Right ventricle myocardium inferior (tissue), 1 donor: ENCODE data around the gene STAC2. TPM values are rescaled to one million over a fixed set of nuclear protein-coding genes. Genes with fewer than 3 reads are reported as not detected.

Experiments used
- ATAC-seq: fragments of 200-7000 bp; cut with Tn5 transposase; one replicate; pipeline ENCODE4 v1.9.1; 2020; ENCODE audit warnings: mild to moderate bottlenecking, moderate library complexity
- DNase-seq: peaks from one replicate; pipeline ENCODE4 v3.0.0; 2021; ENCODE audit errors: missing footprints
- intact Hi-C: fragments of 100-400 bp; cut with DNase I; formaldehyde crosslinking; loops from one replicate; pipeline ENCODE4 v1.11.0; 2022
- total RNA-seq: library from RNA; stranded (reverse); fragmentation: NEBNext Ultra II Directional; extraction: Animal tissue kit (Norgen Biotek cat#: 25700); gene quantifications from one replicate; pipeline ENCODE4 v1.2.1, GENCODE V29; 2021
- donor health status: DM: no; HTN: yes; CAD: no; lungs with severe emphysema.

STAC2 gene
- total RNA-seq, 1 donor from 2014 or later = 2.9 TPM

DNA sequence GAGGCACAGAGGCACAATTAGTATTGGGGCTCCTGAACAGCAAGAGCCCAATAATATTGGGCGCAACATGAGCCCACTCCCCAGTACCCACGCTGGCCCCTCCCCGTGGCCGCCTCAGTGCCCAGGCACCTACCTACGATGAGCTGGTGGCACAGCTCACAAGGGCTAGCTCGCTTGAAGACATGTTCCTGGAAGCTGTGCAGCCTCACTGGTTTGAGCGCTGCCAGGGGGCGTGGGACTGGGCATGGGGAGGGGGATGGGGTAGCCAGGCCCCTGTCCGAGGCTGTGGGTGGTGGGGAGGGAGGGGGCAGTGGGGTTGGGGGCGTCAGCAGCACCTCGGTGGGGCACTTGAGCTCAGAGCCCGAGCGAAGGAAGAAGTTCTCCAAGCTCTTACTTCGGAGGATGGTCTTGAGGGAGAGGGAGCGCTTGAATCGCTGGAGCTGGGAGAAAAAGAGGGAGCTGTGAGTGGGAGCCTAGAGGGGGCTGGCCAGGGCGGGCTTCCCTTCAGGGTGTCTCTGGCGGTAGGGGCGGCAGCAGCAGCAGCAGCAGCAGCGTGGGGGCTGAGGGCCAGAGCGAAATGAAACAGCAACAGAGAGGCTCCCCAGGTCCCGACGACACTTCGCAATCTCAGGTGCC, 7.9 kb downstream of the STAC2 start:
- DNase-seq (no peak), ATAC-seq (no peak)
- intact Hi-C loops = no loop called here

DNA sequence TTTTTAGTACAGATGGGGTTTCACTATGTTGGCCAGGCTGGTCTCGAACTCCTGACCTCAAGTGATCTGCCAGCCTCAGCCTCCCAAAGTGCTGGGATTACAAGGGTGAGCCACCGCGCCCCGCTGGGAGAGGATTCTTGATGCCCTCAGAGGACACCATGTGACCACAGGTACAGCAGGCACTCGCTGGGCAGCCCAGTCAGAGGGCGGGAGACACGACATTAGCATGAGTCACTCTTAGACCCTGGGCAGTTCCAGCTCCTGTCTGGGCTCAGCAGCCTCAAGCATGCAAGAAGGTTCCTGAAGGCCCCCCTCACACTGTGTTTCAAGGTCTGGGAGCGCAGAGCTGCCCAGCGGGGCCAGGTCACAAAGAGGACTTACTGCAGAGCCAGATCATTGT, 11.9 kb downstream of the STAC2 start:
- DNase-seq (no peak), ATAC-seq (no peak)
- intact Hi-C loops = no loop called here

DNA sequence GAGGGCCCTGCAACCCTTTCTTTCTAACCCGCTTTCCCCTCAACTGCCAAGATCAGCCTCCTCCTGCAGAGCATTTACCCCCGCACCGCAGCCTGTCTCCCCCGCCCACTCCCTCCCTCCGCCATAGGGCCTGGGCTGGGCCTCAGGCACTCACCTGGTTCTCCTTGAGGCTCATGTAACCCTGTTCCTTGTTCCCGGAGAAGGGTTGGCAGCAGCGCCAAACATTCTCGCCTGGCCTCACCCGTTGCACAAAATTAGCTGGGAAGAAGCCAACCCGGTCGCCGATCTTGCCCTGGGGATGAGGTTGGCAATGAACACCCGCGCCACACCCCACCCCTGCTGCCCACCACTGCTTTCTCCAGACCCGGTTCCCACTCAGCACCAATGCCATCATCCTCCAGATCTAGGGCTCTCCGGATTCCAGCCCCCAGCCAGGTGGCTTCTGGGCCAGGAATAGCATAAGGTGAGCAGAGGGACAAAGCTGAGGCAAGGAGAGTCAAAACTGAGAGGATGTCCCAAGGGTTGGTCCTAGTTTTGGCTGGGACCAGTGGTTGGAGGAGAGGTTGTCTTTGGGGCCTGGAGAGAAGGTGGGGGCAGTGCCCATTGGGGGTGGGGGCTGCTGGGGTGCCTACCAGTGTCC, 12.8 kb downstream of the STAC2 start:
- DNase-seq (no peak), ATAC-seq (no peak)
- intact Hi-C loops = no loop called here

DNA sequence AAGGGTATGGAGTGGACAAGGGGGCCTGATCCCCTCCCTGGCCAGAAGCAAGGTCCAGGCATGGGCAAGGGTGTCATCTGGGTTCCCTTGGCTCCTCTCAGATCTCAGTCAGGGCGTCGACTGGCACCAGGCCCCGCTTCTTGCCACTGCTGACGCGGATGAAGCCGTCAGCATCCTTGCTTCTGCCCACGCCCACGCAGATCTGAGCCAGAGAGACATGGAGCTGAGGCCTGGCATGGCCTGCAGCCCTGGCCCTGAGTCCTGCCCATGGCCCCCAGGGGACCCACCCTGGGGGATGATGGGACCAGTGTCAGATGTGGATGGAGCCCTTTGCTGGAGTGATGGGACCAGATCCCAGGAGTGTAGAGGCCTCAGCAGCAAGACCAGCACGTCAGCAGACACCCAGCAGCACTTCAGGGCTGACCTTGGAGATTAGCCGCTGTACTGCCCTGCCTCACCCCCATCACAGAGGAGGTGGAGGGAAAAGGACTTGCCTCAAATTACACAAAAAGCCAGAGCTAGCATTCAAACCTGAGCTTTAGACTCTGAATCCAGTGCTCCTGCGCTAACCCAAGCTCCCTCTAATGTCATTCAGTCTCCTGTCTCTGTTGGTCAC, 13.4 kb downstream of the STAC2 start:
- peak; percentile 38 for ATAC-seq

DNA sequence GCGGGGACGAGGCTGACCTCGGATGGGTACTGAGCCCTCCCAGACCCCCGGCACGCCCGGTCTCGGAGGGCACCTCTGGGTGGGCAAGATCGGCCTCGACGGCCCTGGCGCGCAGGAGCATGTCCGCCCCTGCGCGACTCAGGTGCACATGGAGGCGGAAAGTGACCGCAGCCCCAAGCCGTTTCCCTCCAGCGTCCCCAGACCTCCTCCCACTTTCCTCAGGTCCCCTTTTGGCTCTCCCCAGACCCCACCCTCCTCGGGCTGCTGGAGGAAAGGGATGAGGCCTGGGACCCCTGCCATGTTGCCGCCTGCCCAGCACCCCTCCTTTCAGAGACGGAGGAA, 15.7 kb downstream of the STAC2 start:
- no peak for DNase-seq
- intact Hi-C loops = no loop called here
- ATAC-seq = no peak

More for the DNA sequence above, 13.4 kb downstream of the STAC2 start:
- no peak for DNase-seq
- intact Hi-C loops = no loop called here

DNA sequence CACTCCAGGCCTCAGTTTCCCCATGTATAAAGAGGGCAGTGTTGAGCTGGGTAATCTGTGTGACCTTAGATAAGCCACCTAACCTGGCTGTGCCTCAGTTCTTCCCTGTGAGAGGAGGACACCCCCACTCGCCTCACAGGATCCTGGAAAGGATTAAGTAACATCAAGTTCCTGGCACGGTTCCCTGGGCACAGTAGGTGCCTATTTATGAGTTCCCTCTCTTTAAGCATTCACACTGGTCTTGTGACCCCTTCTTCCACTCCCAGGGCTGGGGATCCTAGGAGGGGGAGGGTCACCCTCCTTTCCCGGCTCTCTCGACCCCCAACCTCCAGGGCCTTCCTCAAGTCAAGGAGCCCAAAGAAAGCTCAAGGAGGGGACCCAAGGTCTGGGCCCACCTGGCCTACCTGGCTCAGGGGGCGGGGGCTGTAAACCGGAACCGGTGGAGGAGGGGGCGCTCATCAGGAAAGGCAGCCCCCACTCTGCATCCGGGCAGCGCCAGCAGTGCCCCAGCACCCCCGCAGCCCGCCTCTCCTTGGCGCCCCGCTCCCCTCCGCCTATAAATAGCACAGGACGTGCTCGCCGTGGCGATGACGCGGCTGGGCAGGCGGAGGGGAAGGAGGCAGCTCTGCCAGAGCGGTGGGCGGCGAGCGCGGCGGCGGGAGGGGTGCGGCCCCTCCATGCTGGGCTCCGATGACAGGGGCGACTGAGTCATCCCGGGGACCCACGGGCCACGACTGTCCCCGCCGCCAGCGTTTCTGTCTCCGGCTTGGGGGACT, 16.2 kb downstream of the STAC2 start:
- DNase-seq (peak; percentile 88), ATAC-seq (peak; percentile 74)
- intact Hi-C loops = loop anchor here (2.0 kb wide), 1 partner anchor 23 kb away; no protein-coding TSS in a partner anchor

DNA sequence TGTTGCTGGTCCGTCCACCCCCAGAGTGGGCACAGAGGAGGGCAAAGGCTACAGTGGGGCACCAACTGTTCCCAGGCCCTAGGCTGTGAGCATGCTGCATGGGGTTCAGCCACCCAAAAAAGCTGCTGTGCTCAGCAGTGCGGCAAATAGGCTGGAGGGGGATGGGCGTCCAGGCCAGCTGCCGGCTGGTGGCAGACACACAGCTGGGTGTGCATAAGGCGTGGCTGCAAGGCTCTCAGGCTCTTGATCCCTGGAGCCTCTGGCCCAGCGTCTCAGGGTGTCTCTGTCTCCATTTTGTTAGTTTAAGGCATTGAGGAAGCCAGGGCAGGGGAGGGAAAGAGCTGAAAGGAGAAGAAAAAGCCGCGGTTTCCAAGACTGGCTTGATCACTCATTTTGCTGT, 16.9 kb downstream of the STAC2 start:
- DNase-seq (no peak), ATAC-seq (no peak)
- intact Hi-C loops = loop anchor here (2.0 kb wide), 1 partner anchor 24 kb away; no protein-coding TSS in a partner anchor

DNA sequence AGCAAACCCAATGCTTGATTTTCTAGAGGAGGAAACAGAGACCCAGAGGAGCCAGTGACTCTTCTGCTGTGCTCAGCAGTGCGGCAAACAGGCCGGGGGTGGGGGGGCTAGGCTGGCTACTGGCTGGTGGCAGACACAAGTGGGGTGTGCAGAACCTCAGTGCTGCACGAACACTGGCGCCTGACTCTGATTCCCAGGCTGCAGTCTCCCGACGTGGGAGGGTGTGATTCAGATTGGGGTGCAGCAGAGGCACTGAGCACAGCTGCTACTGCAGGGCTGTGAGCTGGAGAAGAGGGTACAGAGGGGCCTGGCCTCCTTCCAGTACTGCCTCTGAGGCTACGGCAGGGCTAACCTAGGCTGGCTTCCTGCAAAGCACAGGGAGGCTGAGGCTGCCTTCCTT, 17.6 kb downstream of the STAC2 start:
- no peak for DNase-seq
- intact Hi-C loops = loop anchor here (2.0 kb wide), 1 partner anchor 25 kb away; no protein-coding TSS in a partner anchor

DNA sequence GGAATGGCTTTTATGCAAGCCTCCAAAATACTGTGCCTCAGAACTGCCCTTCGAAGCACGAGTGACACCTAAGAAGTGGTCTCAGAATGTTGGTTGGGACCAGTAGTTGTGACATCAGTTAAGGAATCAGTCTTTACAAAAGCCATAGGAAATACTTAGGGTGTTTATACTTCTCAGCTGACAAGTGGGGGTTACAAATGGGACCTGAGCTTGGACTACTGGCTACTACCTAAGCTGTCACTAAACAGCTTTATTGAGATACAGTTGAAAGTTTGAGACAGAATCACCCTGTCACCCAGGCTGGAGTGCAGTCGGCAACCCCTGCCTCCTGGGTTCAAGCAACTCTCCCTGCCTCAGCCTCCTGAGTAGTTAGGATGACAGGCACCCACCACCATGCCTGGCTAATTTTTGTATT, 20.6 kb downstream of the STAC2 start:
- ATAC-seq (no peak), DNase-seq (no peak)
- intact Hi-C loops = no loop called here

More for the DNA sequence above, 17.6 kb downstream of the STAC2 start:
- no peak for ATAC-seq

DNA sequence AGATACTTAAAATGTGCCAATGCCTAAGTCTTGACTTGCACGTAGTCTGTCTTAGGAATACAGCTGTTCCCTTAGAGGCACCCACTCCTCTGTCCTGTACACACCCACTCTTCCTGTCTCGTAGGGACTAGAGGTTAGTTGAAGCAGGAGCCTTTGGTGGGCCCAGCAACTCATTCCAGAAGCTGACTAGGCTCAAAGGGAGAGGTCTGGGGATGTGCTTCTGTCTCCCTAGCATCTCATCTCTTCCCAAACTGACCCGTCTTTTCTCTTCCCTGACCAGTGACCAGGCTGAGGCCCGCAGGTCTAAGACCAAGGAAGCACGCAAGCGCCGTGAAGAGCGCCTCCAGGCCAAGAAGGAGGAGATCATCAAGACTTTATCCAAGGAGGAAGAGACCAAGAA, 21.5 kb downstream of the STAC2 start:
- ATAC-seq (no peak), DNase-seq (no peak)
- intact Hi-C loops = no loop called here

DNA sequence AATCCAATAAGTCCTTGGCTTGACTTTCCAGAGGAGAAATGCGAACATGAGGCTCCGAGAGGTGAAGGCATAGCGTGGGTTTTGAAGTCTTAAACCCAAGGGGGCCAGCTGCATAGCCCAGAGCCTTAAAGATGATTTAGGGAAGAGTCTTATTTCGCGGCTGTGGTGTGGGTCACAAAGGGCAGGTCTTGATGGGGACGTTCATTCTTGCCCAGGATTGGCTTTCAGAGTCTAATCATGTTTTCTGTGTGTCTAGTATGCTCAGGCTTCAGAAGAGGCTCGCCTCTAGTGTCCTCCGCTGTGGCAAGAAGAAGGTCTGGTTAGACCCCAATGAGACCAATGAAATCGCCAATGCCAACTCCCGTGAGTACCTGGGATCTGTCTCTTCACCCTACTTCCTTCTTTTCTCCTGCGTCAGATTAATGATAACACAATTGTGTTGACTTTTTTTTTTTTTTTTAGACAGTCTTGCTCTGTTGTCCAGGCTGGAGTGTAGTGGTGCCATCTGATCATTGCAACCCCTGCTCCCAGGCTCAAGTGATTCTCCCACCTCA, 24.7 kb downstream of the STAC2 start:
- DNase-seq = no peak
- intact Hi-C loops = no loop called here
- no peak for ATAC-seq

DNA sequence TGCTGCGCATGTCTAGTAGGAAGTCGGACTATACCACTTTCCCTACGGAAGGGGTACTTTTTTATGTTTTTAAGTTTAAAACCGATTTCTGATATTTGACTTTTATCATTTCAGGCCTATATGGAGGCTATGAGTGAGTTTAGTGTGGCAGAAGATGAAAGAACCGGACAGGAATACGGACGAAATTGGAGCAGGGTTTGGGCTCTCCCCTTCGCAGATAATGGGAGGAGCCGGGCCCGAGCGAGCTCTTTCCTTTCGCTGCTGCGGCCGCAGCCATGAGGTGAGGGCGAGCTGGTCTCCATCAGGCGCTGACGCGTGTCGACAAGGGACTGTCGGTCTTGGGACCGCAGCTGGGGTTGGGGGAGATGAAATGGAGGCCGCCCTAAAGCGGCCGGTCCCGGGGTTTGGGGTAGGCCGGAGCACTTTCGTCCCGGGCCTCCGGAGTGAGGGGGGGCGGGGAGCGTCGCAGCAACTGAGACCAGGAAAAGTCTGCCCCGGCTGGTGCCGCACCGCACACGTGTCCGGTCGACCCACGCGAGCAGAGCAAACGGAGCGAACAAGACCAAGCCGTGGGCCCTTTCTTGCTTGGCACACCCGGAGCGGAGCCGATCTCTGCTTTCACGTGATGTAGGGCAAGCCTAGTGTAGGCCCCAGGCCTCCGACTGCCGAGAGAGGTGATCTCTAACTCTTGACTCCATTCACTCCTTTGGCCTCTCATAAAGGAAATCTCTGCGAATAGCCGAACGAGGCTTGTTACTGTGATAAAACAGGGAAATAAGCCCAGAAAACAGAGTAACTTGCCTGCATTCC, 25.5 kb downstream of the STAC2 start, which contains the start of gene RPL19:
Gene RPL19, plus strand, starts transcription at position 214 of the 810 bp plus-strand sequence. Its CDS starts 62 bp downstream, at position 276.
- DNase-seq (peak; percentile 92), ATAC-seq (peak; percentile 71)
- intact Hi-C loops = no loop called here

DNA sequence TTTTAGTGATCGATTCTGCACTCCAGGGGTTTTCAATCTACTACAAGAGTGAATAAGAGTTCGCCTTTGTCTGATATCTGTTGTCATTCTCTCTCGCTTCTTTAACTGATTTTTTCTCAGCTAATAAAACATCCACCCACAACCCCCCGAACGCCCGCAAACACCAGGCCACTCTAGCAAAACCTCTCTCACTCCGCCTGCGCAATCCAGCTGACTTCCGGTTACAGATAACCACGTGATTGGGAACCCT, 26.0 kb downstream of the STAC2 start:
- ATAC-seq (peak; percentile 80), DNase-seq (peak; percentile 93)
- intact Hi-C loops = no loop called here

DNA sequence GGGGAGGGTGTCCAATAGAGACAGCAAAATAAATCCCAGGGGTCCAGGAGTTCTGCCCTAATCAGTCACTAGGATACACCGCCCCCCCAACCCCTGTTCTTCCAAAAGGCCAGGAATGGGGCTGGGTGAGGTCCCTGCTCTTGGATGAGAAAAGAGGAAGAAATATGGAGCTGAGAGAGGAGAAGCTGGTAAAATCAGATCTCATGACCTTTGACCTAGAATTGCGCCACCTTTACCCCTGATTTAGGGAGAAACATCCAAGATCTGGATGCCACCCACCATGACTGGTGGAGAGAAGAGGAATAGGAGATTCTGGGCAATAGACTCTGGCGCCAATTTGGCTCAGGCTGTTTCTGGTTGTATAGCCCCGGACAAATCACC, 27.6 kb downstream of the STAC2 start:
- peak; percentile 47 for DNase-seq
- no peak for ATAC-seq

DNA sequence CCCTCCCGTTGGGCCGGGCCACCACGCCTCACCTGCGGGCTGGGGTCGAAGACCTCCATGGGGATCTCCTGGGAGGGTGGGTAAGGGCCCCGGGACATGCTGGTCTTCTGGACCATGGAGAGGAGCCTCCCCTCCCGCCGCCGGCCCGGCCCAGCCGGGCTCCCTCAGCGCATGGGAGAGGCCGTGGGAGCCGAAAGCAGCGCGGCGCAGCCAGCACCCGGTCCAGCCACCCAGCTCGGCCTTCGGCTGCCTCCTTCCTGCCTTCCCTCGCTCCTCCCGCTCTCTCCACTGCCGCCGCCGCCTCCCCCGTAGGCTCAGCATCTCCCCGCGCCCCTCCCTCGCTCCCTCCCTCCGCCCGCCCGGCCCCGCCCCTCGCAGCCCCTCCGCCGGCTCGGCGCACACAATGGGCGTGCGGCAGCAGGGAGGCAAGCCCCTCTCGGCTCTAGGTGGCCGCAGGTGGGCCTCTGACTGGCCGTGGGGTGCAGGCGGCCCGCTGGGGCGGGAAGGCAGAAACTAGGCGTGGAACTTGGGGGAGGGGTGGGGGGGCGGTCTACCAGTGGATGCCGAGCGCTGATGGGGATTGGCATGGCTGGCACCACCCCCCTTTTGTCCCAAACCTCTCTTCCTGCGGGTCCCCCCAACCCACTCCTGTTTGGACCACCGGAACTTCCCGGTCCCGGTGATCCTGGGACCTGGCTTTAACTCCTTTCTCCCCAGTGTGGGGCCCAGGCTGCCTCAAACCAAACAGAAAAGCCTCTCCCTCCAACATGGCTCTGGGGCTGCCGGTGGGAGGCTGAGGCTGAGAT, 28.2 kb downstream of the STAC2 start, which contains the start of gene CACNB1:
Gene CACNB1, minus strand, starts transcription at position 290 of the 806 bp plus-strand sequence. Its CDS starts 174 bp downstream, at position 116.
- ATAC-seq = peak; percentile 79
- intact Hi-C loops = no loop called here
- DNase-seq = peak; percentile 82

More for the DNA sequence above, 27.6 kb downstream of the STAC2 start:
- intact Hi-C loops = no loop called here

DNA sequence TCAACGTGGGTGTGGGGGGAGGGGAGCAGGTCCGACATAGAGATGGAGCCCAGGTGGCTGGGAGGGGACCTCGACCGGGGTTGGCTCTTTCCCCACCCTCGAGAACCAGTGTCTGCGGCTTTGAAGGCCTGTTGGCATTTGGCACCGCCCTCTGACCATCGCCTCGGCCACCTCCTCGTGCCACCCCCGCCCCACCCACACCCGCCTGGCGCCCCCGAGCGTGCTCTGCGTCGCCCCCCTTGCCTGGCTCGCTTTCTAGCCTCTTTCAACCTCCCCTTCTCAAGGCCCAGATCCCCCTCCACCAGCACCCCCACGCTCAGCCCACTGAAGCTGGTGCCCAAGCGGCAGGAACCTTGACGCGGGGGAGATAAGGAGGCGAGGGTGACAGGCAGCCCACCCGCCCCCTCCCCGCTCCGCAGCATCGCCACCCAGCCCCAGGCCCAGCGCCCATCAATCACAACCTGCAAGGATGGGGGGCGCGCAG, 28.9 kb downstream of the STAC2 start:
- no peak for ATAC-seq
- DNase-seq = peak; percentile 56
- intact Hi-C loops = no loop called here

DNA sequence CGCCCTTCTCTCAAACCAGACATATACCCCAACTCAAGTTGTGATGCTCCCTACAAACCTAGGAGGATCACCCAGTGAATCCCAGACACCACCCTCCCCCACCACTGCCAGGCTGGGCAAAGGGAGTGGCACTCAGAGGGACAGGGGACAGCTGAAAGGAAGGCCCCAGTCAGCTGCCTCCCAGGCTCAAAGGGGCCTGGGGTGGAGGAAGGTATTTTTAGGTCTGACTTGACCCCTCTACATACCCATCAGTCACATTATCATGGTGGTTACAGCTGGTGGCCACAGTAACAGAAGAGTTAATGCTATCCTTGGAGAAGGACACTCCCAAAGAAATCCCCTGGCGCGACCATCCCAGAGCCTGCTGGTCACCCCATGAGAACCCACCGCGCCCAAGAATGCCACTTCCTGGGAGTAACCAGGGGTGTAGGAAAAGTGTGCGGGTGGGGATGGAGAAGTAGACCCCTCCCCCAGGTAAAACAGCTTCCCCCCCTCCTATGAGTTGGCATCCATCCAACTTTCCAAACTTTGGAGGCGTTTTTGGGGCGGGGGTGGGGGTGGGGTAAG, 29.4 kb downstream of the STAC2 start:
- DNase-seq (peak; percentile 44), ATAC-seq (no peak)
- intact Hi-C loops = no loop called here
